H4 (cell line): ENCODE results near the gene ELMOD1. TPM values are rescaled to one million over a fixed set of nuclear protein-coding genes. Genes with fewer than 3 reads are reported as not detected.

ENCODE experiments used
- DNase-seq: peaks from one replicate; pipeline ENCODE4 v3.0.0-alpha.2; 2015; ENCODE audit warnings: low spot score
- total RNA-seq: library from RNA; depleted of rRNA; stranded (reverse); fragments of >200 nt; shearing (Covaris generic); gene quantifications from 2 replicates; pipeline ENCODE4 v1.2.3, GENCODE V29; 2014

The ELMOD1 gene
- total RNA-seq, 1 experiment from 2014 or later: 3.3 TPM

DNA sequence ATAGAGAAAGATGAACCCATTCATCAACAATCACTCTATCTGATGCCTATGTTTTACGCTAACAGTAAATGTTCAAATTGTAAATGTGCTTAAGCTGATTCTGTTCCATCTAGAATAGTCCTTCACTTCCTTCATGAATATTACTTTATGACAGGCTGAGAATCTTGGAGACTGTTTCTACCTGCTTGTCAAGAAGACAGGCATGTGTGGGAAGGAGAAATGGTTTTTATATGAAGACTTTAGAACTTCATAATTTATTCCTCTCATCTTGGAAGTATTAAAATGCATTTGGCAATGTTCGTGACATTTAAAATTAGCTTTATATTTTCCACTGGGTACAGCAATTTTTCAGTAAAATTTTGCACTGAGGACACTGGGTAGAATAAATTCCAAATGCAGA lies 41.0 kb downstream of the ELMOD1 start:
- DNase-seq: no peak

DNA sequence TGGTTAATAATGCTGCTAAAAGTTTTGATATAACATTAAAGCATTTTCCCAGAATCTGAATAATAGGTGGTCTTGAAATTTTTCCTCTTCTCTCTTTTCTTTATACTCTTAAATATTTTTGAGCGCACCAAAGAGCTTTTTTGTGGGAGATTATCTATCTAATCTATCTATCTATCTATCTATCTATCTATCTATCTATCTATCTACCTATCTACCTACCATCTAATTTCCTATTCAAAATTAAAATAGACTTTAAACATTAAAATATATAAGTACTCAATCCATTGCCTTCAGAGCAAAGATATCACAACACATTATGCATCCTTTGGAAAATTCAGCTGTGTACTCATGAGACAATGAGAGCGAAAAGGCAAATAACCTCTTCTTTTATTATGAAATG lies 55.8 kb downstream of the ELMOD1 start:
- DNase-seq: no peak

DNA sequence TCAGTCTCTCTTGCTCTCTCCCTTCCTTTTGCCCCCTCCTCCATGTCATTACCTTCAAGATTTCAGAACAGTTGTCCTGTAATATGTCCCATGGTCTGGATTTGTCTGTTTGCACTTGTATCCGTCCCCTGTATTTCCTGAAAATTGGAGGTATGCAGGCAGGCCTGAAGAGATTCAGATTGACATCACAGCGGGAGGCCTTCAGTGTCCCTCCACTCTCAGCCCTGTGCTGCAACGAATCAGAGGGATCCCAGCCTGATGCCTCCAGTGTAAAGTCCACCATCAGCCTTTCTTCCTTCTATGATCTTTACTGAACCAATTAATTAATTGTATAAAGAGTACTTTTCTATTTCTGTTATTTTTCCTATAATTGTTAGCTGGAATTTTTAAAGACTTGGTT lies 57.3 kb downstream of the ELMOD1 start:
- no peak for DNase-seq

DNA sequence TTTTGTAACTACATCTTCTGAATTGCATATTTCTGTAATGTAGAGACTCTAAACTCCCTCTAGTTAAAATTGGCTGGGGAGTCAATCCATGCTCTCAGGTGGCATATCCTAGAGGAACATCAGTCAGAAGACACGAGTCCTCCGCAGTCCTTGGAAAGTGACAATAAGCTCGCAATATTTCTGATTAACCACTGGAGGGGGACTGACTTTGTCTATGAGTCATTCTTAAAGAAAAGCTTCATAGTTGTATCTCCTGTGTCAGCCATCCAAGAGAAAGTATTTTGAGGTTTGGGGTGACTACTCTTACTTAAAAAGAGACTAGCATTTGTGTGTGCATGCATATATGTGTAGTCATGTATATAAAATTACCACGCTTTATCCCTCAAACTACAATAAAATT lies 60.7 kb downstream of the ELMOD1 start:
- no peak for DNase-seq

DNA sequence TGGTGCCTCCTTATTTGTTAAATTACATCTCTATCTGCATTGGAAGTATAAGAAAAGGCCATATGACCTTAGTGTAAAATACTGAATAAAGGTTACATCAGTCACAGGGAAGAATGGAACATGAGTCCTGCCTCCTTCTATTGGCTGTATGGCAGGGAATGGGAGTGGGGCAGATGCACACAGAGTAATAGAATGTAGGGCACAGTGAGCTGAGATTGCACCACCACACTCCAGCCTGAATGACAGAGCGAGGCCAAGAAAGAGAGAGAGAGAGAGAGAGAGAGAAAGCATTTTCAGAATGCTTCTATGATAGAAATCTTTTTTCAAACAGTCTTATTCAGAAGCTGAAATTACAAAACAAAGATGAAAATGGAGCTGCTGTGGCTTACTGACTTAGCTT lies 62.1 kb downstream of the ELMOD1 start:
- DNase-seq: no peak

DNA sequence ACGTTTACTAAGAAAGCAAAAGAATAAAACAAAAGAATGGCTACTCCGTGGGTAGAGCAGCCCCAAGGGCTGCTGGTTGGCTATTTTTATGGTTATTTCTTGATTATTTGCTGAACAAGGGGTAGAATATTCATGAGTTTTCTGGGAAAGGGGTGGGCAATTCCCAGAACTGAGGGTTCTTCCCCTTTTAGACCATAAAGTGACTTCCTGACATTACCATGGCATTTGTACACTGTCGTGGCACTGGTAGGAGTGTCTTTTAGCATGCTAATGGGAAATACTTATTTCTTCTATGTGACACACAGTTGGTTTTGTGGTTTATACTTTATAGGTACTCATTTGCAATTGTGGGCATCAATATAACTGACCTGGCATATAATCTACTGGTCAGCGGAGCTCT lies 64.7 kb downstream of the ELMOD1 start:
- DNase-seq: no peak

DNA sequence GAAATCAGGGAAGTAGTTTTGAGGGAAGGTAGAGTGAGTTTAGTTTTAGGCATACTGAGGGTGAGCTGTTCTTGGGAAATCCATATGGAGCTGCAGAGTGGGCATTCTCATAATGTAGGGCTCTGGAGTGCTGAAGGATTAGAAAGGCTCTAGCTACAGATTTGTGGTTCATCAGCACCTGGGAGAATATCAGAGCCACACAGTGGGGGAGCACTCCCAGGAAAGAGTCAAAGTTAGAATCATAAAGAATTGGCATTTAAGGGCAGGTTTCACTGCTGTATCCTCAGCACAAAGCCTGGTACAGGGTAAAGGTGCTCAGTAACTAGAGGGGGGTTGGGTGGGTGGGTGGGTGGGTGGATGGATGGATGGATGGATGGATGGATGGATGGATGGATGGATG lies 68.4 kb downstream of the ELMOD1 start:
- DNase-seq: no peak

DNA sequence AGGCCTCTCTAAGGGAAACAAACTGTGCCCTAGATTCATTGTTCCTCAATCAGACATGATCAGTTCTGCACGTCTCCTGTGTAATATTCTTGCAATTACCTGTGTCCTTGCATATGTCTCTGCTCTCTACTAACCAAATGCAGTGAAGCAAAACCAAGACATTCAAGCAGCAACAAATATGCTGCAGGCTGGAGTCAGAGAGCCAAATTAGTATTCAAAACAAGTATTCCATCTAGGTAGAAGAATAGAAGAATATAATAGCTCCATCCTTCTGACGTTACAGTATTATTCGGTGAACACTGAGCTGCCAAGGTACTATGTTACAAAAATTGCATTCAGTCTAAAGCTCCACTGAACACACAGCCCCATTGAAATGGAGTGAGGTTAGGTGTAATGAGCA lies 69.1 kb downstream of the ELMOD1 start:
- DNase-seq: no peak

DNA sequence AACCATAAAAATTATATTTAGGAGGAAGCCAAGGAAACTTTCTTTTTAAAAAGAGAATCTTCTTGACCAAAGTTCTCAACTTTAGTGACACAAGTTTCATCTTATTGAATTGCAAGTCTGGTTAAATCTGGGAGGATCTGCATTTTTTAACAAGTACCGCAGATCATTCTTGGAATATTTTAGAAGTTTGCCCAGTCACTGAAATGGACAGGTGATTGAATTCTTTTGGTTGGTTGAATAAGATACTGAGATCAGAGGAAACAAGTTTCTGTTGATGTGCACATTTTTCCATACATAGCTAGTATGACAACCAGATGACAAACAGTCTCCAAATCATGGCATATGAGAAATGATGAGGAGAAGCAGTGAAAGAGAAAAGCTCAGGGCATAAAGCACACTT lies 70.7 kb downstream of the ELMOD1 start:
- no peak for DNase-seq

DNA sequence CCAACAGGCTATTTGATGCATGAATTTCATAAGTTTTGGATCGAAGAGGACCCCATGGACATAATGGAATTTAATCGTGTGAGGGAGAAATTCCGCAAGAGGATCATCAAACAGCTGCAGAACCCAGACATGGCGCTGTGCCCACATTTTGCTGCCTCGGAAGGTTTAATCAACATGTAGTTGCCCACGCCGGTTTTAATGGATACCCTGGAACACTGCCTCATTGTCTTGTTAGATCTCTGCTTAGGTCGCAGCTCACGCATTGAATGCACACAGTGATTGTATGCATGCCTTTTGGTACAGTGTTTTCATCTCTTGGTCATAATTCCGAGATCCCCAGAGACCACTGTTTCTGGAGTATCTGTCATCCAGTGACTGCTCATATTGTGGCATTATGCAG lies 74.1 kb downstream of the ELMOD1 start:
- DNase-seq: no peak

DNA sequence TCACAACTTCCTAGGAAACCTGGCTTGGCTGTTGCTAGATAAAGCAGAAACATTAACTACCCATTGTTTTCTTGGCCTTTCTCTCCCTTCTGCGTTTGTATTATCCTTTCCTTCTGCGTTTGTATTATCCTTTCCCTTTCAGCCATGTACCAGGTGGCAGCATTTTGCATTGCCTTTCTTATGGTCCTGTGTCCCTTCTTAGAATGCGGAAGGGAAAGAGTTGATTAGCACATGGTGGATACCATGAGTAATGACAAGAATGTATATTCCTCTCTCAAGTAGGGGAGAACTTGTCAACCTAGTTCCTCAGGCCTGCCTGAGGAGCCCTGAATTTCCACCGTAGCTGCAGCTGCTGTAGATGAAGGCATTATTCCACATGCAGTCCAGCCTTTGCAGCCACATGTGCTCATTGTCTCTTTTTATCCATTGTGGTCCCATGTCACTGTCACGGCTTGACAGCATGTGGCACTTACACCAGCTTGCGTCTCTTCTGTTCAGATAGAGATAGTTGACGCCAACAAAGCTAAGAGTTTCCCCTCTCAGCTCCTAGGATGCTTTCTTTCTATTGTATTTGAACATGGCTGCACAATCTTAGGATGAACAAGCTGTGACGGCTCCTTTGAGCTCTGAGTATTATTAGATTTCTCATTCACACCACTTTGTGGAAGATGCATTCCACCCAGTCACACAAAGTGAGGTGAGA lies 76.1 kb downstream of the ELMOD1 start:
- no peak for DNase-seq

DNA sequence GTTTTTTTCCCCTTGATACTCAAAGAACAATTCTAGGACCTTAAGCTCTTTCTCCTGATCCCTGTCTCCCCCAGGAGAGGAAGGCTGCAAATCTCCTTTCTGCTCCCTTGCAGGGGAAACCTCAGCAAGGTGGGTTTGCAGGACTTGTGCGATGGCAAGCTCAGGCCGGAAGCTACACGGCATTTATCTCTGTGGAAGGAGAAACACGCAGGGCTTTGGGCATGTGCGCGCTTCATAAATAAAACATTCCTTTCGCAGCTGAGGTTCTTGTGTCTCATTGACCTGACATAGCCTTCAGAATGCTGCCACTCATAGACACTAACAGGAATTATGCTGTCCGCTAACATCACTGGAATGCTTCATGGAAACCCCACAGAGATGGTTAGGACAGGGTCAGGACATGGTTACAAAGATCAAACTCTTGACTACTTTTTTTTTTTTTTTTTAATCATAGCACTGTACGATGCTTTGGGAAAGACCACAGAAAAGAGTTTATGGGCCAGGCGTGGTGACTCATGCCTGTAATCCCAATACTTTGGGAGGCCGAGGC lies 78.3 kb downstream of the ELMOD1 start:
- no peak for DNase-seq

DNA sequence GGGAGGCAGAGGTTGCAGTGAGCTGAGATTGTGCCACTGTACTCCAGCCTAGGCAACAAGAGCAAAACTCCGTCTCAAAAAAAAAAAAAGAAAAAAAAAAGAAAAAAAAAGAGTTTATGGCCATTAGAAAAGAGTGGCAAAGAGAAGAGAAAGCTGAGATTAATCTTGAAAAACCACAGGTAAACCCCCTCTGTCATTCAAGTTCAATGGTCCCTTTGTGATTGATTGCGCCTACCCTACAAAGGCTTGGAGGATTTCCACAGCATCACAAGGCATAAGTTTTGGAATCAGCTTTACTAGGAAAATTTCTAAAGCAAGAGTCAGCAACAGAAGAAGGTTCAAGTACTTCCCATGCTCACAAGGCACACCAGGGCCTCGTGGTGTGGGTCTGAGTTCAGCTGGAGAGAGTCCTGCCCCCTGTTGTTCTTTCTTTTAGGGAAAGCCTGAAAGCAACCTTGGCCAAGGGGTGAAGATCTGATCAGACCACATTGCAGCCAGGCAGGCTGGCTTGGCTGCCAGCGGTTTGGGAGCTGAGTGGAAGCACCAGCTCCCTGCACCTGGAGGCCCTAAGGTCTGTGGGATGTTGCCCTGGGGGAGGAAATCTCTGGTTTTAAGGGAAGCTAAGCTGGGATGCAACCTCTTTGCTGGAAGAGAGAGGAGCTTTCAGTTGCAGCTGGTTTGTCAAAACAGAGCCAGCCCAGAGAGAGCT lies 79.1 kb downstream of the ELMOD1 start:
- DNase-seq: no peak

DNA sequence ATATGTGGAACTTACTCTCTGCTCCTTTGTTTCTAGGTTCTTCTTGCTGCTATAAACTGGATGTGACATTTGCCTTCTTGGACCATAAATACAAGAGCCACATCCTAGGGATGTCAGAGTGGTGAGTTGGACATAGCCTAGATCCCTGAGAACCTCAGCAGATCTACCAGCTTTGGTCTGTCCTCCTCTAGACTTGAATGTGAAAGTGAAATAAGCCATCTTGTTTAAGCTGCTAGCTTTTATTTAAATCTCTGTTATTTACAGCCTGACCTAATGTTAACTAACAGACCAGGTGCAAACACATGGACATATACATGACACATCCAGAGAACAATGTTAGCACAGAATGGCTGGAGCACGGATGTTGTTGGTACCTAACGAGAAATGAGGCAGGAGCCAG lies 85.0 kb downstream of the ELMOD1 start:
- DNase-seq: no peak

DNA sequence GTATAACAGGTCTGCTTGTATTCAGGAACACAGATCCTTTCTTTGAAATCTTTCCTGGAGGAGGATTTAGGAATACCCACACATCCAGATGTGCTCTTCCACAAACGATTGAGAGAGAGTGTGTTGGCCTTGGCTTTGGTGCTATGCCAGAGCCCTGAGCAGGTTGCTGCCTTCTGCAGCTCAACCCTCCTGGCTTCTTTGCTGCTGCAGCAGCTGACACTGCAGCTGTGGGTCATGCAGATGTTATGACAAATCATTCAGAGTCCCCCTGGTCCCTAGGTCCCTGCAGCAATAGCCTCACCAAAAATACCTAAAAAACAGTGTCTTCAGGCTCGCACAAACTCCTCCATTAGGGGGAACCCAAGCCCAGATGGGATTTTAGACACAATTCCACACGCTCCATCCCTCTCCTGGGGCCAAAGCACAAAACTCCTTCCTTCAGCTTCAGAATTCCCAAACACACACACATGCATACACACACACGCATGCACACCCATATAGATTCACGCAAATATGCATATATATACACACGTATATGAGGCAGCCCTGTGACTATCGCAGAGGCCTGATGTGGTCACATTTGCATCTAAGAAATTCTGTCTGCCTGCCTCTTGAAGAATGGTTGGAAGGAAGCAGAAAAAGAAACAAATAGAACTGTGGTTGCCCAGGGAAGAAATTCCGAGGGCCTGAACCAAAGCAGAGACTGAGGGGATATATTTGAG lies 85.5 kb downstream of the ELMOD1 start:
- DNase-seq: no peak

DNA sequence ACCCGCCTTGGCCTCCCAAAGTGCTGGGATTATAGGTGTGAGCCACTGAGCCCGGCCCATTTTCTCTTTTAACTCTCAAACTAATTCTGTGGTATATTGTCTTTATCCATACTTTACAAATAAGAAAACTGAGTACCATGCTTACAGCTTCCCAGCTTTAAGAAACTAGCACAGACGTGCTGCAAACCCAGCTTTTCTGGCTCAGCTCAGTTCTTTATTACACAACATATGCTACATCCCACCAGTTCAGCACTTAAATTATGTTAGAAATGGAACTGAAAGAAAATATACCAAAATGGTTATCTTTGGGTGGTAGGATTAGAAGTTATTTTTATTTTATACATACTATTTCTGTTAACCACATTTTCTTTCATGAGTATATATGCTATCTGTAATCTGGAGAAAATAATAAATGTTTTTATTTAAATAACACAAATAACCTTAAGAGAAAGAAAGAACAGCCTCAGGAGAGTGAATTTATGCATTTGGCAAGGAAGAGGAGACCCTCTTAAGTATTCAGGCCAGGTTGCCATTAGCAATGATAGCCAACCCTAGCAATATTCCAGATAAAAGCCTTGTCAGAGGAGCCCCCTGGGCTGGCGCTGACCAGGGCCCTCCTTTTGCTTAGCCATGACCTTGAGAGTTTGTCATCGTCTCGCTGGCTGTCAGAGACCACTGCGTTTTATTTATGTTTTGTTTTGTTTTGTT lies 87.1 kb downstream of the ELMOD1 start:
- no peak for DNase-seq

DNA sequence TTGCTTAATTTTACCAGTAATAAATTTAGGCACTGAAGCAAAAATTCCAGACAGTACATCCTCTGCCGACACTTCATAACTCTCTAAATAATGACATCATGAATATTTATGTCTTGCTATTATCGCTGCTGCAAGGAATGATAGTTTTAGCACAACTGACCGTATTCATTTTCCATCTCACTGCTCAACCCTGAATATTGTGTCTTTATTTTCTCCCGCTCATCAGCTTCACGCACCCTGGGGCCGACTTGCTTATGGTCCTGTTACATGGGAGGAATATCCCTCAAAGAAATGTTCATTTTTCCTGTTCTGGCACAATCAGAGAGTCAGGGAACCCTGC lies 87.7 kb downstream of the ELMOD1 start:
- DNase-seq: no peak

DNA sequence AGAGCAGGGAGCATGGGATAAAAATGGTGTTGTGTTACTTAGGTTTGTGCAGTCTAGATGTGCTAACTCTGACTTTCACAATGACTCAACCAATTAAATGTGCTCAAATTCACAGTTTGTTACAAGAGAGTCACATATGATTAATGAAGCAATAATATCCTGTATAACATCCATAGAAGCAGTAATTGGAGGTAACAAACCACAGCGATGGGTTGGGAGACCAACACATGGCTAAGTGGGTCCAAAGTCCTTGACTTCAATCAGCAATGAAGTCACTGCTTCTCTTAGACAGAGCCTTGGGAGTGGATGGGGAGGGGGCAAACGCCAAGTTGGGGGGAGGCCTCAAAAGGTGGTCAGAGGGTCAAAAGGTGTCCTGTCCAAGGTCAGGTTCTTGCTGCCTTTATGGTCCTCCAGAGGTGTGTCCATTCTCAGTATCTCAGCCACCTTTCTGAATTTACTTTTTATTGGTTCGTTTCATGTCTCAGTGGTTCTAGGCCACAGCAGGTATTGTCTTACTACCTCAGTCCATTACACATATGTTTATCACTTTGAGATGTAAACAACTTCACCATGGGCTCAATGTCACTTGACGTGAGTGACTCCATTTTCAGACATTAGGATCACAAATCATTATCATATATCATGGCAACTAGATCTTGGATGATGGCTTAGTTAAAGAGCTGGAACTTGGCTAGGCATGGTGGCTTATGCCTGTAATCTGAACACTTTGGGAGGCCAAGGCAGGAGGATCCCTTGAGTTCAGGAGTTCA lies 88.5 kb downstream of the ELMOD1 start:
- no peak for DNase-seq

DNA sequence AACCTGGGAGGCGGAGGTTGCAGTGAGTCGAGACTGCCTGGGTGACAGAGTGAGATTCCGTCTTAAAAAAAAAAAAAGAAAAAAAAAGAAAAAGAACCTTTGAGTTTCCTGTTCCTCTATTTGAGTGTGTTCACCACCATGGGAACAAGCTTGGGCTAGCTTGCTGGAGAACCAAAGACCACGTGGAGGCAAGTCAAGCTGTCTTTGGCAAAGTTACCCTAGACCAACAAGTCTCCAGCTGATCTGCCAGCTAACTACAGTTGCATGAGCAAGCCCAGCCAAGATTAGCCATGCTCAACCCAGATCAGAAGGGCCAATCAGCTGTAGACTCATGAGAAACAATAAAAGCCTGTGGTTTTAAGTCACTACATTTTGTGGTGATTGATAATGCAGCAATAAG lies 91.2 kb downstream of the ELMOD1 start:
- no peak for DNase-seq

DNA sequence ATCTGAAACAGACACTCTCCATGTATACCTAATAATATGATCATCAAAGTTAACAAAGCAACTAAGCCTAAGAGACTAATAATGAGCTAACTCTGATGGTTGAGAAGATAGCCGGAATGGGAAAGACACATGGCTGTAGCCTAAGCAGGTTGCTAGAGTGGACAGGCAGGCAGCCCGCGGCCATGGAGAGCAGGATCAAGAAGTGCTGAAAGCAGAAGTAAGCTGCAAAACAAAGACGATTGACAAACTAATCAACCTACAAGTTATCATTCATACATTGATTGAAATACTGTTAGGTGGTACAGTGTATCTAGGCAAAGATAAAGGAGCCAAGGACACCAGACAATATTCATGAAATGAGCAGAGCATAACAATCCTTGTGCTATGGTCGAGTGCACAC lies 91.6 kb downstream of the ELMOD1 start:
- no peak for DNase-seq

DNA sequence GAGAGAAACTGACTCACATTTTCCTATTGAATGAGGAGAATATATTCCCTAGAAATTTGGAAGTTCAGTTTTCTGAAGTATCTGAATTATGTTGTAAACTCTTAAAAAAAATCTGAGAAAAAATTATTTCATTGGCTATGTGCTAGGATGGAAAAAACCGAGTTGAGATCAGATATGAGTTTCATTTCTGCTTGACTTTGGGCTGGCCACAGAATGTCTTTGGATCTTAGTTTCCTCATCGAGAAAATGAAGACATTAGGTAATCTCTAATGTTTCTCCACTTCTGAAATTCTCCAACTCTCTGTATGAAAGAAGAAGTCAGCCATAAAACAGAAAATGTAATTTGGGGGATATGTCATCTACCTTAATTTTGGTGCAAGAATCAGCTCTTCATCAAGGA lies 92.1 kb downstream of the ELMOD1 start:
- no peak for DNase-seq

DNA sequence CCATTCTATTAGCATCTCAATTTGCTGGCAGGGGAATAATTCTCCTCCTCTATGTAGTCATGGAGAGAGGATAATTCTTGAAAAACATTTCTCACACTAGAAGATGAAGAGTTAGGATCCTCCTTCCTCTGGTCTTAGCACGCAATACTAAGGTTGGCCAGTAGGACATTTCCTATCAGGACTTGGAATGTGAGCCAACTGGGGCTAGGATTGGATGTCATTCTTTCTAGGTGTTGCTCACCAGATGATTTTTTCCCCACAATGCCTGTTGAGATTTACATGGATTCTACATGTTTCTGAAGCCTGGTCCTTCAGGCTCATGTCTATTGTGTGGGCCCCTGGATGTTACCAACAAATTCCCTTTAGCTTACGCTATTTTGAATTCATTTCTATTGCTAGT lies 92.9 kb downstream of the ELMOD1 start:
- DNase-seq: peak; percentile 14
